HG02938 (cell line): ENCODE data around the gene INTS6.

Experiments
- ATAC-seq: cut with Tn5 transposase; IDR thresholded peaks from one replicate; pipeline ENCODE4 v1.9.1; 2021; ENCODE audit warnings: mild to moderate bottlenecking, moderate library complexity; ENCODE audit not compliant: unreplicated experiment

The INTS6 gene

DNA sequence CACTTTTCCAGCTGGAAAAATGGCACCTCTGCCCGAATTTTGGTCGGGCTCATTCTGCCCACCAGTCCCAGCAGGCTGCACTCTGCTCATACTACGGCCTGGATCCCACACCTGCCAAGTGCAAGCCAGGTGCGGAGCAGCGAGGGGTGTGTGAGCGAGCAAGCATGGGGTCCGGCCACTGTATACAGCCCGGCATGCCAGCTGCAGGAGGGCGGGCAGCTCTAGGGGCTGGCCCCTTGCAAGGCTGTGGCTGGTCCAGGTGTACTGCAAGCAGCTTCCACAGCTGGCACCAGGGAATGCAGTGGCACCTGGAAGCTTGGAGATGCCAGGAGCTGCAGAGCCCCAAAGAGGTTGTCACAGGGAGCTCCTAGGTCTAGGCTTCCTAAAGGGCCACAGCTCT lies 2.7 kb upstream of the INTS6 start:
- ATAC-seq = no peak

DNA sequence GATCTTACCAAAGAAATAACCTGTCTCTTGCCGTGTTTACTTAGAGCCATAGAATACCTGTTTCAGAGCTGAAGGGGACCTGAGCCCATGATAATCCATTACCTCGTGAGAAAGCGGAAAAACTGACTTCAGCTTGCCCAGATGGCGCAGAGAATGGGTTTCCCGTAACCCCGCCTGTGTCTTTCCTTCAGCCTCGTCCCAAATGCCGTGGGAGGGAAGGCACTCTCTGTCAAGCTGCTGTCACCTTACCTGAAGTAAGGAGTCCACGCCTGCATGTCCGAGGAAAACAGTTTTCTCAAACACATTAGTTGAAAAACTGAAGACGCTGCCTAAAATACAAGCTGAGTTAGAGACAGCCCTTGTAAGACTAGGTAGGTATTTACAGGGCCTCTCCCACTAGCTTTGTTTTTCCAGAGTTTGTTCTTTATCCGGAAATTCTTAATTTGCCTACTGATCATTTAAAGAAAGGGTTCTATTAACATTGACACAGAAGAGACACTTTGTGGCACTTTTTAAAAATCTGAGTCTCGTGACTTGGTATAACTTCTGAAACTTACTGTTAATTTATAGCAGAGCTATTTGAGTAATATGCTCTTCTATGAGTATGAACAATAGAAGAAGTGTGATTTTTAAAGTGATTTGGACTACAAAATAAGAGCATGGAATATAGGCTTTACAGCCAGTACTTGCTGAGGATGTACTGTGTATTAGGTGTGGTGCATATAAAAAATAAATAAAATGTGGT lies 1.3 kb upstream of the INTS6 start:
- ATAC-seq = no peak

DNA sequence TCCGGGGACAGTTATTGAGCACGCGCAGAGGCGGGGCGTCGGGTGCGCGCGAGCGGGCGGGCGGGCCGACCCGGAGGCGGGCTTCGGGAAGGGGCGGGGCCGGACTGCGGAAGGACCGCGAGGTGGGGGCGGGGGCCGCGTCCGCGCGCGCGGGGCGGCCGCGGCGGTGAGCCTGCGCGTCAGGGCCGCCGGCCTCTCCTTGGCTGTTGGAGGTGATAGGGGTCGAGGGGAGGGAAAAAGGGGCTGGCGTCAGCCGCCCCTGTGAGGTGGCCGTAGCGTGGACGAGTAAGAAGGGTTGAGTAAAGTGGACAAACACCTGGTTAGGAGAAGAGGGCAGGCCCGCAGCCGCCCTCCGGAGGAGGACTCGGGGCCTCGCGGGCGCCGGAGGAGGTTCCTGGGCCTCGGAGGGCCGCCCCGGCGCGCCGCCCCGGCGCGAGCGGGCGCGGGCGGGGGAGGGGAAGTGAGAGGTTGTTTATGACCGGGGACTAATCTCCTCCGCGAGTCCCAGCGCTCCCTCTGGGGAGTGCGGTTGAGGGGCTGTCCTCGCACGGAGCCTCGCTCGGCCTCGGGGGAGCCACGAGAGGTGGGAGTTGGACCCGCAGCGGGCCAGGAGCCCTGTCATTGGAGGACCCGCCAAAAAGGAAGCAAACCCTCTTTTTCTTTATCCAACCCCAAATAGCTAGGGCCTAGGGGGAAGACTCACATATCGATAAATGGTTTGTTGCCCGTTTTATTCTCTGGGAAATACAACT lies 547 bp upstream of the INTS6 start:
- peak; percentile 34 for ATAC-seq

DNA sequence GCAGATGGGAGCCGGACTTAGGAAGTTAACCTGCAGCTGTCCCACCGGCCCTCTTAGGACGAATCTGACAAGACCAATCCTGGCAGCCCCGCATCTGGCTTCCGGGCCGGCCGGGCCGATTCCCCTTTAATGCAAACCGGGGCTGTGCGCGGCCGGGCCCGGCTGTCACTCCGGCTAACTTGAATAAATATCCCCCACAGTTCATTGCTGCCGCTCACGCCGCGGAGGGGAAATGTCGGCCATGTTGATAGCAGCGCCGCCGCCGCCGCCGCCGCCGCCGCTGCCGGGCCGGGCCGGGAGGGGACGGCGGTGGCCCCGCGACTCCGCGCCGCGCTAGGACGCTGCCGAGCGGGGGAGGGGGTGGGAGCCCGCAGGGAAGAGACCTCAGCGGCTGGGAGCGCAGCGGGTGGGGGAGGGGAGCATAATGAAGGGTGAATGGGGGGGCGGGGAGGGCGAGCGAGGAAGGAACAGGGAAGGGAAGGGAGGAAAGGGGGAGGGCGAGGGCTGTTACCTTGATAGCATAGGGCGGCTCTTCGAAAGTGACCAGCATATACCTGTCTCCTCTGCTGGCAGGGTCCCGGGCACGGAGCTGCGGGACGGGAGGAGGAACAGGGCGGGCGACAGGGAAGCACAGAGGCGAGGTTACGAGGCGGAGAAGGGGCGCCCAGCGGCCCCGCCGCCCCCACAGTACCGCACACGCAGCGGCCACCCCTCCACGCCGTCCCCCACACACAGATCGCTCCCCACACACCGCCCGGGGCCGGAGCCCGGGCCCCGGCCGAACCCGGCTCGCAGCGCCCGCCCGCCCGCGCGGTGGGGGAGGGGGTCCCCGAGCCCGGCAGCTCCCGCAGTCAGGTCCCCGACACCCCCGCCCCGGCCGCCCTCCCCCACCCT lies 1.1 kb downstream of the INTS6 start:
- peak; percentile 30 for ATAC-seq

DNA sequence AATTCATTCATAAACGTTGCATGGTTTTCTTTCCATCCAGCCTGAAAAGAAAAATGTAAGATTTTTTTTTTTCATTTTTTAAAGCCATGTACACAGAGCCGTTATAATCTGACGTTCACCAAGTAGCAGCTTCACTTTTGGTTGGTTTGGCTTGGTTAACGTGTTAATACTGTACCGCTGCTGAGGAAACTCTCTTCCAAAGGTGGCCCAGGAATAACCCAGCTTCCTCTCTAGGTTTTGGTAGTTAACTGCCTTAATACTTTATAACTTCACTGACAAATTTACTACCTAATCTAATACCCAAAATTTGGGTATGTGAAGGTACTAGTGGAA lies 1.7 kb downstream of the INTS6 start:
- no peak for ATAC-seq

DNA sequence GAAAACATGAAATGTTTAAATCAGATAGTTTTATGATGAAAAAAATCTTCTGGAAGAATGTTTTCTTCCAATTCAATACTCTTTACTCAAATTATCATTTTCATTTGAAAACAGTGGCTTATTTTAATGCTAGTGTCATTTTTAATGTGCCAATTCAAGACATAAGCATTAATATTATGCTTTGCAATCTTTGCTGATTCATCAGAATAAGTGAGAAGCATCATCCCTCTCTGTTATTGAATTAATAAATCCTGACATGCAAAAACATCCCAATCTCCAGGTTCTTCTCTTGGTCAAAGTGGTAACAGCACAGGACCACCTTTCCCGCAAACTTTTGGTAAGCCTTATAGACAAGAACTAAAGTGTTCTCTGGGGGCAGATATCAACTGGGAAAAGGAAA lies 3.8 kb downstream of the INTS6 start:
- ATAC-seq = no peak

DNA sequence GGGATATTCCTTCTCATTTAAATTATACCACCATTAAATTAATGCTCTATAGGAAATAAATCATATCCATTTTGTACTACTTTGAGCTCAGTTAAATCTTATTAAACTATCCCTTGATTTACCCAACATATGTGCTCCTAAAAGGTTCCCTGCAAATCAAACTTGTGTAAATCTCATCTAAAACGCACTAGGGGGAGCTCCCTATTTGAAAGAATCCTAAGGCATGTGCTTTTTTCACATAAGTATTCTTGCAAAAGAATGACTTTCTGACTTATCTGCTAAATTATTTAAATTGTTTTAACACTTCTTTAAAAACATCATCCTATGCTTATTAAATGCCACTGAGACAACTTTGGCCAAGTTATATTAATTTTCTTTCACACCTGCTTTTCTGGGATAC lies 7.9 kb downstream of the INTS6 start:
- ATAC-seq = no peak

DNA sequence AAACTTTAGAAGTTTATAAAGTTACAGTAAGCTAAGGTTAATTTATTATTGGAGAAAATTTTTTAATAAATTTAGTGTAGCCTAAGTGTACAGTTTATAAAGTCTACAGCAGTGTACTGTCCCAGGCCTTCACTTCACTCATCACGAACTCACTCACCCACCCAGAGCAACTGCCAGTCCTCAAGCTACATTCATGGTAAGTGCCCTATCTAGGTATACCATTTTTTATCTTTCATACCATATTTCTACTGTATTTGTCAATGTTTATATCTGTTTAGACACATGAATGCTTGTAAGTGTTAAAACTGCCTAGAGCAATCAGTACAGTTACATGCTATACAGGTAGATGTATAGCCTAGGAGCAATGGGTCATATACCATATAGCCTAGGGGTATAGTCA lies 12.5 kb downstream of the INTS6 start:
- ATAC-seq = no peak

DNA sequence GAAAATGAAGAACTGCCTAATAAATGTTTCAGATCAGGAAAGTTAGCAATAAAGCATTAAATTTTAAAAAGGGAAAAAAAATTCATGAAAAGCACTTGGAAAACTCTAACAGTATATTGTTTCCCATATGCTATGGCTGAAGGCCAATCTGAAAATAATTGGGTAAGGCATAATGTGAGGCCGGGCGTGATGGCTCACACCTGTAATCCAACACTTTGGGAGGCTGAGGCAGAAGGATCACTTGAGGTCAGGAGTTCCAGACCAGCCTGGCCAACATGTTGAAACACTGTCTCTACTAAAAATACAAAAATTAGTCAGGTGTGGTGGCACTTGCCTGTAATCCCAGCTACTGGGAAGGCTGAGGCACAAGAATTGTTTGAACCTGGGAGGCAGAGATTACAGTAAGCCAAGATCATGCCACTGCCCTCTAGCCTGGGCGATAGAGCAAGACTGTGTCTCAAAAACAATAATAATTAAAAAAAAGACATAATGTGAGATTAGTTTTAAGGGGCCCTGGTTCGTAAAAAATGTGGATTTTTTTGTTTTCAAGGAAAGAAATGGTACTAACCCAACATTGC lies 15.2 kb downstream of the INTS6 start:
- ATAC-seq = no peak

DNA sequence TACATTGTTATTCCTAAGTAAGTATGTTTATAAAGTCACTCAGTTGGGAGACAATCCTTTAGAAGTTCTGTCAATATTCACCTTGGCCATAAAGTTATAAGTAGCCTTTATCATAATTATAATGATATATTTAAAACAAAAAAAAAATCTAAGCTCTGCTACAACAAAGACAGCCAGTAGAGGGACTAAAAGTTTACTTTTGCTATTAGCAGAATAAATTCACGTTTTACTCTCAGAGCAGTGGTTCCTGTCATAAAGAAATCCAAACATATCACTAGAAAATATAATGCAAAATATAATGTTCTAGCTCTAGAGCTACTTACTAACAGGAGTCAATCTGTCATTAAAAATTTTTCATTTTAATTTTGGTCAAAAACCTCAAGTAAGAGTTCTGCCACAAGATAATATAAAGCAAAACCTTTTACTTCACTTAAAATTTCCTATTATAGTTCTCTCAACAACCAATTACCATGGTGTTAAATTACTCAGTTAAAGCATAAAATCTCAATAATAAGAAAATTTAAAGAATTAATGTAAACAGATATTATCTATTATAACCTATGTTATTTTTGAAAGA lies 17.7 kb downstream of the INTS6 start:
- ATAC-seq = no peak

DNA sequence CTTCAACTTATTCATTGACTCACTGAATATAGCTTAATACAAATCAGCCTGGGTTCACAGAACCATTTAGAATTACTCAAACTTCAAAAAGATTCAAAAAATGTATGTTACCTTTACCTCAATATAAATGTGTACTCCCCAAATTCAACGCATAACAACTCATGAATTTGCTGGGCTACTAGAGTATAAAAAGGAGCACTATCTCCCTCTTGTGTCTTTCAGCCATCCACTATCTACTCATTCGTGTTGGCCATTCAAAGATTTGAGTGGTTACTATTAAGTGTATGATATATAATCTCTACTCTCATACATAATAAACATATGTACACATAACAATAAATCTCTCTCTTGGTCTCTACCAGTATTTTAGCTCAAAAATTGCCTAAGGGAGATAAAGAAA lies 20.3 kb downstream of the INTS6 start:
- no peak for ATAC-seq

DNA sequence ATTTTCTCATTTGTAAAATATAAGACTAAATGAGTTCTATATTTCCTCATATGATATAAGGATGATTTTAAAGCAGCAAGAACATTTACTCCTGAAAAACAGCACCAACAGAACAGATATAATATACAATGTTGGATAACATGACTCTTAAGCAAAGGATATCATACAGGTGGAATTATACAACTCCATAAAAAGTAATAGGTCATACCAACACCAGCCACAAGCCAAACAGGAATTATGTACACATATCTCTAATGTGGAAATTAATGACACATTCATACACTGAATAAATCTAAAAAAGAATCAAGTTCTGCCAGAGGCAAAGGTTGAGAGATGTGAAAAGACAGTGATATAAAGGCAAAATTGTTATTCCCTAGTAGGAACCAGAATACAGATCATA lies 25.9 kb downstream of the INTS6 start:
- ATAC-seq = no peak

DNA sequence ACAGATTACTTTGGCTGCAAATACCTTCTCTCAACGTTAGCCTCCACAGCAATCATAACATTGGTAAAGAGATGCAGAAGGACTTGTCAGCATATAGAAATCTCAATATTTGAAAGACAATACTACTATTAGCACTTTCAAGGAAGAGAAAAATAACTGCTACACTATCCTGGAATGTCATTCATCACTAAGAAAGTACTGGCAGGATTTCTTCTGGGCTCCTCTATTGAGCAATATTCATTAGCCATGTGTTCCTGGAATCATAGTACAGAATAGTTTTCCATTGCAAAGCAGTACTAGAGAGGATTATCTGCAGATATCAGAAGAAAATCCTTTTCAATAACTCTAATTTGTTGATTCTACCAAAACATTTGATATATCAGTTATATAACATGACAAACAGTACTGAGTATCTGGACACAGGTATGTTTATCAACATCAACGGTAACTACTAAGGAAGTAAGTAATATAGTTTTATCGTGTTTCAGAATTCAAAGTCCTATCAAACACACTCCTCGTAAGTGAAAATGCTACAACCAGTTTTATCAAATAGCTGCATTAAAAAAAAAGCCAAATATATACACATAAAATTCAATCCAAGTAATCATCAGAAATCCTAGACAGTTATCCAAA lies 27.3 kb downstream of the INTS6 start:
- no peak for ATAC-seq

DNA sequence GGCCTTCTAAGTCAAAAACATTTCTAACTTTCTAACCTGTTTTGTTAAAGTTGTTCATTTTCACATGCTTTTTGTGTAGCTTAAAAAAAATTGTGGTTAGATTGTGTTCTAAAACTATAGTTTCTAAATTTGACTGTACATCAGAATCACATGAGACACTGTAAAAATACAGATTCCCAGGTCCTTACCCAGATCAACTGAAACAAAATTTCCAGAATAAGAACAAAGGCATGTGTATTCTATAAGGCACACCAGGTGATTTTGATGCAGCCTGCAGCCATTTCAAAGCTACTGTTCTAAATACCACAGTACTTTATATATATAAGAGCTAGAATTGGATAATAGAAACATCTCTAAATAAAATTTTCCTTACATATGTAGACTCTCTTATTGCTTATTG lies 29.1 kb downstream of the INTS6 start:
- no peak for ATAC-seq

DNA sequence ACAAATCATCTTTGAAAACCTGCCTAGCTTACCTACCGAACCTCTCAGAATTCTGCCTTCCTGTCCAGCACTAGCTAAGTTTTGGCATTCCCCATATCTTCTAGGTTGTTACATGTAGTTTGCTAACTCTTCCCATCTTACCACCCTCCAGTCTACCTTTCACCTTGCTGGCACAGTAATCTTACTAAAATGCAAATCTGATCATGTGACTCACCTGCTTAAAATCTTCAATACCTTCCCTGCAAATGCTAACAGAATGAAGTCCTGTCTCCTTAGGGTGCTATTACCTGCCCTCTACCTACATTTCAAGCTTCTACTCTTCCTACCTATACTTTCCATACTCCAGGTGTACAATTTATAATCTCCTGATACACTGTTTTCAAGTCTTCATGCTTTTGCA lies 30.4 kb downstream of the INTS6 start:
- ATAC-seq = no peak

DNA sequence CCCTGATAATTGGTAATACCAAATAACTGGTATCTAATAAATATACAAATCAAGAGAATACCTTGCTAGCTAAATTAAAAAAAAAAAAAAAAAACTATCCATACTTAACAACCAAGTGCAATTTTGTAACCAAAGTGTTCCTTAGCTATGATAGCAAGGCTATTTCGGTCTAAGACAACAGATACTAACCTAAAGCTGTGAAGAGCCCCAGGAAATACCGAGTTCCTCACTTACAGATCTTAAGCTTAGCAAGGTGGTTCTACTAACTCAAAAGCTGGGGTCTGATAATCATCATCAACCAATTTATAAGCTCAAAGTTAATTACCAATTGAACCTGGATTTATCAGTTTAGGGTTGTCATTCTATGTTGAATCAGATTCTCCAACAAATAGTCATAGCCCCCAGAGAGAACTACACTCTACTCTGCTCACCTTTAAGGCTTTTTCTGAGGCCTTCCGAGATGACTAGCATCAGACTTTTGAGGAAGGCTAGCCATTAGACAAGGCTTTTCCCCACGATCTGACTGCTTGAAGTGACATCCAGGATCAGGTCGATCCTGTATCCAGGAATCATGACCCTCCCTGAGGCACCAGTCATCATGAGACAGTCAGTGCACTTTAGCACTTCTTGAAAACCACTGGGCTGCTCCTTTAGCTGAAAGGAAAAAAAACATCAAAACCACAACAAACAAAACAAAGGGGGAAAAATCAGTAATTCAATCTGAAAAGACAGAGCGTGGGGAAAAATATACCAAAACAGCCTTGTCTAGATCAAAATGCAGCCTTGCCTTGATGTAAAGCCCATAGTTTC lies 31.9 kb downstream of the INTS6 start:
- no peak for ATAC-seq

DNA sequence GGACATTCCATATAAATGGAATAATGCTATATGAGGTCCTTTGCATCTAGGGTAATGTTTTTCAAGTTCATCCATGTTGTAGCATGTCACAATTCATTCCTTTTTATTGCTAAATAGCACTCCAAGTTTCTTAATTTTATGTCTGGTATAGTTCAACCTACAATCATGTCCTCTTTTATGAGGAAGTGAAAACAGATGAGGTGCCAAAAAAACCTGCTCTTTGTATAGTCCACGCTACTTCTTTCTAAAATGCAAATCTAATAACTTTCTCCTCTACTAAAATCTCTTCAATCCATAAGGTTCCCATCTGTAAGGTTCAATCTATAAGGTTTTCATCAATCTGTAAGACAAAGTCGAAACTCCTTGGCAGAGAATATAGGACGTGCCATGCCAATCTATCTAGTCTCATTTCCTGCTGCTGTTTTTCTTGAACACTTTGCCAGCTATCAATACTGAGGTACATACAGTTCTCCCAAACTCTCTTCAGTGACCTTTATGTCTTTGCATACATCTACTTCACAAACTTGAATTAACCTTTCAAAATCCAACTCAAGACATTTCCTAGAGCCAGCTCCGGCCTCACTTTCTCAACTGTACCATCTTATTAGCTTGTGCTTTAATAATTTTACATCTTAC lies 33.7 kb downstream of the INTS6 start:
- peak; percentile 44 for ATAC-seq

DNA sequence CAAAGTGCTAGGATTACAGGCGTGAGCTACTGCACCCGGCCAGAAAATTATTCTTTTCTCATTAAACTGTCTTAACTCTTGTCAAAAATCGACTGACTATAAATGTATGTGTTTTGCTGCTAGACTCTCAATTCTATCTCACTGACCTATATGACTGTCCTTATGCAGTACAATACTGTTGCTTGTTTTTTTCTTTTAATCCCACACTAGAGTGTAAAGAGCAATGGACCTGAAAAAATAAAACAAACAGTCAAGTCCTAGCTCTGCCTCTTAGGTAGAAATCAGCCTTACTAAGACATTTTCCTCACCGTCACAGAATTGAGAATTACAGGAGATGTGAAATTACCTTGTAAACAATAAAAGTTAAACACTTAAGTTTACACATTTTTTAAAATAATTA lies 35.1 kb downstream of the INTS6 start:
- no peak for ATAC-seq

DNA sequence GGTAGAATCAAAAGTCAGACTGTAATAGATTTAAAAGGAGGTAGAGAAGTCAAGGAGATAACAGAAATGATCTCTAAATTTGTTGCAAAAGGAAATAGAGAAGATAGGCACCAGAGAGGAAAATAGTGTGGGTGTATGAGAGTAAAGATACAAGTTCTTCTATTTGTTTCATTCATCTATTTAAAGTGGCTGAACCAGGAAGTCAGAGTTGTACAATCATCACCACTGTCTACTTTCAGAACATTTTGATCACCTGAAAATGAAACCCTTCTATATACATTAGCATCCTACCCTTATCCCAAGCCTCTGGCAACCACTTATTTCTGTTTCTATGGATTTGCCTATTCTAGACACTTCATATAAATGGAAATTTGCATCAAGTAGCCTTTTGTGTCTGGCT lies 36.7 kb downstream of the INTS6 start:
- ATAC-seq = peak; percentile 72
